Measurements from ENCODE around the gene DPYD. TPM values are rescaled to one million over a fixed set of nuclear protein-coding genes. Genes with fewer than 3 reads are reported as not detected.

Gene DPYD
- total and polyA plus RNA-seq, 2 donors from 2014 or later: 4.9 to 41.6 TPM

GRCh38 chr1:97337250-97338030 is 583.4 kb downstream of the DPYD start:
- no peak for TF ChIP-seq CTCF (IDR thresholded peaks at IDR 0.05; ENCODE audit: borderline replicate concordance, extremely low read depth, insufficient read depth)
- Histone ChIP-seq H3K4me3 (ENCODE audit: low read length in 3 of 3) (no peak overlapping the region), H3K36me3 (ENCODE audit: control insufficient read depth in 2 of 3, insufficient read depth in 3 of 3, low read length in 3 of 3) (no peaks in the 10 kb centered on the region), H3K27me3 (ENCODE audit: control insufficient read depth, insufficient read depth, low read length) (no peaks in the 10 kb centered on the region), H3K27ac (ENCODE audit: low read depth in 2 of 2, low read length in 2 of 2) (no peak overlapping the region), H3K9me3 (ENCODE audit: control insufficient read depth in 2 of 3, insufficient read depth in 1 of 3, low read length in 3 of 3) (no peaks in the 10 kb centered on the region), H3K9ac (ENCODE audit: low read length in 3 of 3) (no peak overlapping the region), H3K4me1 (ENCODE audit: control insufficient read depth in 2 of 3, insufficient read depth in 2 of 3, low read depth in 1 of 3, low read length in 3 of 3) (no peaks in the 10 kb centered on the region)
- no peak for DNase-seq
- FAIRE-seq: no peak
- intact Hi-C loops (cut with DNase I): no loop called here

GRCh38 chr1:97334454-97334853 is 586.4 kb downstream of the DPYD start:
- no peak for TF ChIP-seq CTCF (IDR thresholded peaks at IDR 0.05; ENCODE audit: borderline replicate concordance, extremely low read depth, insufficient read depth)
- H3K9me3 ChIP-seq (ENCODE audit: control insufficient read depth in 2 of 3, insufficient read depth in 1 of 3, low read length in 3 of 3): no peaks in the 10 kb centered on the region
- H3K27ac ChIP-seq (ENCODE audit: low read depth in 2 of 2, low read length in 2 of 2): no peak overlapping the region
- H3K36me3 ChIP-seq (ENCODE audit: control insufficient read depth in 2 of 3, insufficient read depth in 3 of 3, low read length in 3 of 3): no peaks in the 10 kb centered on the region
- no peaks in the 10 kb centered on the region for H3K4me1 ChIP-seq (ENCODE audit: control insufficient read depth in 2 of 3, insufficient read depth in 2 of 3, low read depth in 1 of 3, low read length in 3 of 3)
- no peak for FAIRE-seq
- DNase-seq: no peak
- no peak overlapping the region for H3K9ac ChIP-seq (ENCODE audit: low read length in 3 of 3)
- H3K27me3 ChIP-seq (ENCODE audit: control insufficient read depth, insufficient read depth, low read length): no peaks in the 10 kb centered on the region
- no peak overlapping the region for H3K4me3 ChIP-seq (ENCODE audit: low read length in 3 of 3)
- intact Hi-C loops (cut with DNase I): no loop called here

- Histone ChIP-seq H3K4me3 (ENCODE audit: low read length in 3 of 3) (no peak overlapping the region), H3K9me3 (ENCODE audit: control insufficient read depth in 2 of 3, insufficient read depth in 1 of 3, low read length in 3 of 3) (no peaks in the 10 kb centered on the region), H3K9ac (ENCODE audit: low read length in 3 of 3) (no peak overlapping the region), H3K27me3 (ENCODE audit: control insufficient read depth, insufficient read depth, low read length) (no peaks in the 10 kb centered on the region), H3K4me1 (ENCODE audit: control insufficient read depth in 2 of 3, insufficient read depth in 2 of 3, low read depth in 1 of 3, low read length in 3 of 3) (no peaks in the 10 kb centered on the region), H3K27ac (ENCODE audit: low read depth in 2 of 2, low read length in 2 of 2) (no peak overlapping the region), H3K36me3 (ENCODE audit: control insufficient read depth in 2 of 3, insufficient read depth in 3 of 3, low read length in 3 of 3) (no peaks in the 10 kb centered on the region)
- TF ChIP-seq CTCF (IDR thresholded peaks at IDR 0.05; ENCODE audit: borderline replicate concordance, extremely low read depth, insufficient read depth): no peak
- no peak for DNase-seq
- no peak for FAIRE-seq
- intact Hi-C loops (cut with DNase I): no loop called here
Measured at GRCh38 chr1:97332716-97333115, 588.1 kb downstream of the DPYD start.

All from kidney (tissue), 14 donors.